ENCODE data around the gene PAQR4.
A peak's percentile ranks its signal among the peaks of the same experiment; 100 is the strongest.

The PAQR4 gene

DNA sequence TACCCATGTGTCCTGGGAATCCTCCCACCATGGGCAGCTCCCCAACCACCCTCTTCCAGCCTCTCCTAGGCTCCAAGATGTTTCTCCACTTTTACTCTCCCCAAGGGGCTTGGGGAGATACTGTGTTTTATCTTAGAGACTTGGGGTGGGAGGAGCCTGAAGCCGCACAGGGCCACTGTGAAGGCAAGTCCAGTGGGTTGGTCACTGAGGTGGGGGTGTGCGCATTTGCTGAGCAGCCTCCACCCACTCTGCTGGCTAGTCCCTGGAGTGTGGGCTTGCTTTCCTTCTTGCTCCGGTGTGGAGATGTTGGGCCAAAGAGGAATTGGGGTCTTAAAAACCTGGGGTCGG is 39.5 kb downstream of the PAQR4 start:
- H3K18ac ChIP-seq (ENCODE audit: low read length): peak overlapping the region; percentile 19
- no peak for DNase-seq
- H3K27ac ChIP-seq (ENCODE audit: low read depth, low read length): peak overlapping the region; percentile 53
- H3K4me1 ChIP-seq (ENCODE audit: control insufficient read depth, low read depth, low read length): peaks cover 23% of the 10 kb centered on the region
- WGBS (ENCODE audit: extremely low coverage, insufficient coverage, low lambda C conversion rate): no CpG with 5 or more reads among the region's 4 CpGs
- no peaks in the 10 kb centered on the region for H3K36me3 ChIP-seq (ENCODE audit: control insufficient read depth, insufficient read depth, low read length)
- peak overlapping the region; percentile 78 for H3K56ac ChIP-seq (ENCODE audit: low read length)
- H3K4me3 ChIP-seq (ENCODE audit: low read length): no peak overlapping the region
- H4K5ac ChIP-seq (ENCODE audit: low read length): no peak overlapping the region
- H3K27me3 ChIP-seq (ENCODE audit: insufficient read depth, low read length, poor library complexity): no peaks in the 10 kb centered on the region
- H3K4me2 ChIP-seq (ENCODE audit: low read length): no peak overlapping the region
- no peak overlapping the region for H2BK120ac ChIP-seq (ENCODE audit: low read depth, low read length)
- no peak overlapping the region for H3K4ac ChIP-seq (ENCODE audit: low read depth, low read length)
- no peak overlapping the region for H2BK15ac ChIP-seq (replicated peaks; ENCODE audit: low read depth)
- no peaks in the 10 kb centered on the region for H3K79me1 ChIP-seq (ENCODE audit: low read length)
- H3K23ac ChIP-seq (ENCODE audit: low read length): no peak overlapping the region
- H2BK5ac ChIP-seq (ENCODE audit: low read length): peak overlapping the region; percentile 82
- H3K9ac ChIP-seq (ENCODE audit: low read length): peak overlapping the region; percentile 2
- peak overlapping the region; percentile 25 for H2AK5ac ChIP-seq (ENCODE audit: low read length)
- H3K79me2 ChIP-seq (ENCODE audit: control insufficient read depth, insufficient read depth, low read length): no peaks in the 10 kb centered on the region
- no peak overlapping the region for H4K8ac ChIP-seq (ENCODE audit: low read depth, low read length)

- Histone ChIP-seq H3K4me3 (ENCODE audit: low read length) (no peak overlapping the region), H3K18ac (ENCODE audit: low read length) (peak overlapping the region; percentile 81), H2BK120ac (ENCODE audit: low read depth, low read length) (peak overlapping the region; percentile 36), H2BK15ac (replicated peaks; ENCODE audit: low read depth) (no peak overlapping the region), H4K5ac (ENCODE audit: low read length) (no peak overlapping the region), H3K27ac (ENCODE audit: low read depth, low read length) (peak overlapping the region; percentile 85), H3K4me2 (ENCODE audit: low read length) (peak overlapping the region; percentile 21), H3K79me2 (ENCODE audit: control insufficient read depth, insufficient read depth, low read length) (no peaks in the 10 kb centered on the region), H3K36me3 (ENCODE audit: control insufficient read depth, insufficient read depth, low read length) (peaks cover under 1% of the 10 kb centered on the region), H3K27me3 (ENCODE audit: insufficient read depth, low read length, poor library complexity) (no peaks in the 10 kb centered on the region), H4K8ac (ENCODE audit: low read depth, low read length) (no peak overlapping the region), H2BK5ac (ENCODE audit: low read length) (peak overlapping the region; percentile 35), H2AK5ac (ENCODE audit: low read length) (no peak overlapping the region), H3K4ac (ENCODE audit: low read depth, low read length) (peak overlapping the region; percentile 41), H3K79me1 (ENCODE audit: low read length) (no peaks in the 10 kb centered on the region), H3K56ac (ENCODE audit: low read length) (peak overlapping the region; percentile 78), H3K4me1 (ENCODE audit: control insufficient read depth, low read depth, low read length) (peaks cover 23% of the 10 kb centered on the region), H3K9ac (ENCODE audit: low read length) (peak overlapping the region; percentile 52), H3K23ac (ENCODE audit: low read length) (no peak overlapping the region)
- DNase-seq: peak; percentile 97
- WGBS (ENCODE audit: extremely low coverage, insufficient coverage, low lambda C conversion rate): no CpG with 5 or more reads among the region's 21 CpGs
These were observed 40.6 kb downstream of the PAQR4 start for GRCh38 chr16:3009568-3010390.

DNA sequence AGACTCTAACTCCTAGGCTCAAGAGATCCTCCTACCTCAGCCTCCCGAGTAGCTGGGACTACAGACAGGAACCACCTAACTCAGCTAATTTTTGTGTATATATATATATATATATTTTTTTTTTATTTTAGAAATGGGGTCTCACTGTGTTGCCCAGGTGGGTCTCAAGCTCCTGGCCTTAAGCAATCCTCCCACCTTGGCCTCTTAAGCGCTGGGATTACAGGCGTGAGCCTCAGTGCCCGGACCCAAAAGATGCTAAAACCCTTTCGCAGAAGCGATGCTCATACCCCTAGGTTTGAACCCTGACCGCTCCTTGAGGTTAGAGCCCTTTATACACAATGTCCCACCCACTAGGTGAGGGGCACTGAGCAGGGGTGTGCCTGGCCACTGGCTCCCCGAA is 41.4 kb downstream of the PAQR4 start:
- Histone ChIP-seq H2BK15ac (replicated peaks; ENCODE audit: low read depth) (no peak overlapping the region), H3K36me3 (ENCODE audit: control insufficient read depth, insufficient read depth, low read length) (peaks cover 2% of the 10 kb centered on the region), H3K79me2 (ENCODE audit: control insufficient read depth, insufficient read depth, low read length) (no peaks in the 10 kb centered on the region), H3K4me2 (ENCODE audit: low read length) (no peak overlapping the region), H3K4me1 (ENCODE audit: control insufficient read depth, low read depth, low read length) (peaks cover 23% of the 10 kb centered on the region), H3K9ac (ENCODE audit: low read length) (no peak overlapping the region), H4K5ac (ENCODE audit: low read length) (no peak overlapping the region), H4K8ac (ENCODE audit: low read depth, low read length) (no peak overlapping the region), H3K27me3 (ENCODE audit: insufficient read depth, low read length, poor library complexity) (no peaks in the 10 kb centered on the region), H3K4me3 (ENCODE audit: low read length) (no peak overlapping the region), H3K18ac (ENCODE audit: low read length) (no peak overlapping the region), H3K23ac (ENCODE audit: low read length) (peak overlapping the region; percentile 85), H2AK5ac (ENCODE audit: low read length) (no peak overlapping the region), H2BK120ac (ENCODE audit: low read depth, low read length) (no peak overlapping the region), H3K56ac (ENCODE audit: low read length) (peak overlapping the region; percentile 2), H3K27ac (ENCODE audit: low read depth, low read length) (no peak overlapping the region), H2BK5ac (ENCODE audit: low read length) (no peak overlapping the region), H3K4ac (ENCODE audit: low read depth, low read length) (no peak overlapping the region), H3K79me1 (ENCODE audit: low read length) (no peaks in the 10 kb centered on the region)
- DNase-seq: no peak
- no CpG with 5 or more reads among the region's 8 CpGs for WGBS (ENCODE audit: extremely low coverage, insufficient coverage, low lambda C conversion rate)

- peak overlapping the region; percentile 58 for H3K56ac ChIP-seq (ENCODE audit: low read length)
- no peak overlapping the region for H3K23ac ChIP-seq (ENCODE audit: low read length)
- WGBS (ENCODE audit: extremely low coverage, insufficient coverage, low lambda C conversion rate): no CpG with 5 or more reads among the region's 19 CpGs
- no peak overlapping the region for H3K4ac ChIP-seq (ENCODE audit: low read depth, low read length)
- no peaks in the 10 kb centered on the region for H3K27me3 ChIP-seq (ENCODE audit: insufficient read depth, low read length, poor library complexity)
- H2BK120ac ChIP-seq (ENCODE audit: low read depth, low read length): no peak overlapping the region
- no peak overlapping the region for H3K9ac ChIP-seq (ENCODE audit: low read length)
- H3K4me3 ChIP-seq (ENCODE audit: low read length): no peak overlapping the region
- H2BK5ac ChIP-seq (ENCODE audit: low read length): no peak overlapping the region
- peaks cover 3% of the 10 kb centered on the region for H3K79me1 ChIP-seq (ENCODE audit: low read length)
- peaks cover 12% of the 10 kb centered on the region for H3K4me1 ChIP-seq (ENCODE audit: control insufficient read depth, low read depth, low read length)
- H4K8ac ChIP-seq (ENCODE audit: low read depth, low read length): no peak overlapping the region
- no peak overlapping the region for H2BK15ac ChIP-seq (replicated peaks; ENCODE audit: low read depth)
- peaks cover 2% of the 10 kb centered on the region for H3K36me3 ChIP-seq (ENCODE audit: control insufficient read depth, insufficient read depth, low read length)
- no peak overlapping the region for H2AK5ac ChIP-seq (ENCODE audit: low read length)
- H3K18ac ChIP-seq (ENCODE audit: low read length): no peak overlapping the region
- no peak overlapping the region for H4K5ac ChIP-seq (ENCODE audit: low read length)
- peak; percentile 37 for DNase-seq
- no peak overlapping the region for H3K27ac ChIP-seq (ENCODE audit: low read depth, low read length)
- H3K4me2 ChIP-seq (ENCODE audit: low read length): peak overlapping the region; percentile 5
- peaks cover 13% of the 10 kb centered on the region for H3K79me2 ChIP-seq (ENCODE audit: control insufficient read depth, insufficient read depth, low read length)
These were observed 43.1 kb downstream of the PAQR4 start for GRCh38 chr16:3012246-3012645.

DNA sequence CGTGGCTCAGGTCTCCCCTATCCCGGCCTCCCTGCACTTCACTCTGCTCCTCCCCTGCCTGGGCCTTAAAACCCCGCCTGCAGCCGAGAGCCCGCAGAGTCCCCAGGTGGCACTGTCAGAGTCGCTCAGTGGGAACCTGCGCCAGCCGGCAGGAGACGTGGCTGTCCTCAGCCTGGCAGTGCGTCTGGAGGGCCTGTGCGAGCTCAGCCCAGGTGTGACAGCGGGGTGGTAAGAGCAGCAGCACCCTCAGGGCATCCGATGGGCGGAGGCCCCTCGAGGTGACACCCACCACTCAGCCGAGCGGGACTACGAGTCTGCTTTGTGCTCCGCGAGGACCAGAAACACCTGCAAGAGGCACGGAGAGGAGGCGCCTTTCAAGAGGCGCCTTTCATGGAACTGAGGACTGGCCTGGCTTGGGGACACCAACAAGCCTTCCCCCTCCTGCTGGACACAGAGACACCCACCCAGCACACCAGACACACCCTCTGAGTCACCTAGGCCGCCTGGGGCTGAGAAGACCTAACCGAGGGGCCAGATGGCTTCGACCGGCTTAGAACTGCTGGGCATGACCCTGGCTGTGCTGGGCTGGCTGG is 43.8 kb downstream of the PAQR4 start, which contains the start of gene CLDN9:
Gene CLDN9, plus strand, starts transcription at position 96 of the 593 bp plus-strand sequence. Its CDS starts 440 bp downstream, at position 536.
- H2BK5ac ChIP-seq (ENCODE audit: low read length): no peak within 1 kb of the TSS
- H3K27me3 ChIP-seq (ENCODE audit: insufficient read depth, low read length, poor library complexity): no peaks in the 10 kb centered on the region
- peak; percentile 54 for DNase-seq
- H3K4me2 ChIP-seq (ENCODE audit: low read length): peak within 1 kb of the TSS; percentile 23
- WGBS (ENCODE audit: extremely low coverage, insufficient coverage, low lambda C conversion rate): no CpG with 5 or more reads among the region's 27 CpGs
- H2BK120ac ChIP-seq (ENCODE audit: low read depth, low read length): no peak within 1 kb of the TSS
- H2BK15ac ChIP-seq (replicated peaks; ENCODE audit: low read depth): no peak within 1 kb of the TSS
- H4K5ac ChIP-seq (ENCODE audit: low read length): no peak within 1 kb of the TSS
- H4K8ac ChIP-seq (ENCODE audit: low read depth, low read length): no peak within 1 kb of the TSS
- H2AK5ac ChIP-seq (ENCODE audit: low read length): no peak within 1 kb of the TSS
- no peak within 1 kb of the TSS for H3K4ac ChIP-seq (ENCODE audit: low read depth, low read length)
- peaks cover 2% of the 10 kb centered on the region for H3K36me3 ChIP-seq (ENCODE audit: control insufficient read depth, insufficient read depth, low read length)
- no peak within 1 kb of the TSS for H3K9ac ChIP-seq (ENCODE audit: low read length)
- peaks cover 3% of the 10 kb centered on the region for H3K79me1 ChIP-seq (ENCODE audit: low read length)
- H3K56ac ChIP-seq (ENCODE audit: low read length): peak within 1 kb of the TSS; percentile 58
- no peak within 1 kb of the TSS for H3K18ac ChIP-seq (ENCODE audit: low read length)
- peaks cover 17% of the 10 kb centered on the region for H3K79me2 ChIP-seq (ENCODE audit: control insufficient read depth, insufficient read depth, low read length)
- H3K4me1 ChIP-seq (ENCODE audit: control insufficient read depth, low read depth, low read length): peaks cover 6% of the 10 kb centered on the region
- no peak within 1 kb of the TSS for H3K23ac ChIP-seq (ENCODE audit: low read length)
- H3K4me3 ChIP-seq (ENCODE audit: low read length): no peak within 1 kb of the TSS
- no peak within 1 kb of the TSS for H3K27ac ChIP-seq (ENCODE audit: low read depth, low read length)

Measured in mesendoderm (in vitro differentiated cells).